Endothelial cell of umbilical vein (primary cell): ENCODE measurements around the gene PLSCR2. TPM values are rescaled to one million over a fixed set of nuclear protein-coding genes. Genes with fewer than 3 reads are reported as not detected.
"Not testable (repeated sequence)": the region's sequence is repeated elsewhere in the genome, so short reads cannot be mapped to it uniquely, and the experiment has no call there.

ENCODE experiments used
- BruUV-seq: library from RNA; stranded (reverse); fragments of 400-500 nt; replicated peaks from 2 replicates; lab custom pipeline; 2021; lab: Mats Ljungman, UMichigan
- CTCF ChIA-PET: fragments of 300-600, 350-600 bp; sonication (Branson Sonifier 250); formaldehyde crosslinking; loops from one replicate; lab custom pipeline; 2021; ENCODE audit warnings: antibody characterized with exemption, inconsistent platforms; lab: Charles Lee
- POLR2A ChIA-PET: fragments of 300-600, 350-600 bp; sonication (Branson Sonifier 250); formaldehyde crosslinking; loops from one replicate; lab custom pipeline; 2021; ENCODE audit warnings: antibody characterized with exemption, inconsistent platforms; lab: Charles Lee
- DNase-seq: peaks from one replicate; pipeline ENCODE4 v3.0.0-alpha.2; 2011; ENCODE audit warnings: low read depth, low spot score
- FAIRE-seq: peaks from 2 replicates; lab custom pipeline; 2011; peaks lifted over from hg19 to GRCh38; lab: Jason Lieb, UNC
- H2AFZ ChIP-seq: 2 replicates; pipeline ENCODE4 v1.6.0; 2012; ENCODE audit warnings: low read depth, low read length, control low read depth, inconsistent platforms
- H3K27ac ChIP-seq: 2 replicates; pipeline ENCODE4 v1.5.1; 2011; ENCODE audit warnings: low read depth, mild to moderate bottlenecking, control low read depth, low read length, moderate library complexity; ENCODE audit not compliant: insufficient read depth
- H3K27me3 ChIP-seq, 2 experiments: 2 replicates each; pipeline versions ENCODE4 v1.6.0 to v1.6.1; 2011; ENCODE audit warnings: low read length in 2 of 2, mixed read lengths in 1 of 2; ENCODE audit not compliant: control insufficient read depth in 2 of 2, insufficient read depth in 2 of 2
- H3K36me3 ChIP-seq, 2 experiments: 2 replicates in 1 of 2; 3 replicates in 1 of 2; pipeline ENCODE4 v1.5.1; 2011; ENCODE audit warnings: low read length in 2 of 2, mild to moderate bottlenecking in 1 of 2, moderate library complexity in 1 of 2; ENCODE audit not compliant: control insufficient read depth in 2 of 2, insufficient read depth in 2 of 2; ENCODE audit errors: extremely low read depth in 1 of 2
- H3K4me1 ChIP-seq: 3 replicates; pipeline ENCODE4 v1.5.1; 2011; ENCODE audit warnings: mild to moderate bottlenecking, low read length; ENCODE audit not compliant: control insufficient read depth, insufficient read depth; ENCODE audit errors: extremely low read depth
- H3K4me2 ChIP-seq: 2 replicates; pipeline ENCODE4 v1.6.1; 2011; ENCODE audit warnings: low read length, control low read depth, mixed read lengths; ENCODE audit not compliant: insufficient read depth
- H3K4me3 ChIP-seq, 3 experiments: fragments of 200-600 bp in 1 of 3; sonication (generic), shearing (Covaris generic) in 1 of 3; replicated peaks in 1 of 3; 2 replicates each; pipeline ENCODE4 v1.5.1; 2011 to 2016; ENCODE audit warnings: control low read depth in 3 of 3, low read length in 3 of 3, mild to moderate bottlenecking in 2 of 3, inconsistent platforms in 1 of 3, low read depth in 1 of 3, moderate library complexity in 1 of 3; ENCODE audit not compliant: insufficient read depth in 1 of 3
- H3K79me2 ChIP-seq: 2 replicates; pipeline ENCODE4 v1.6.0; 2012; ENCODE audit warnings: low read length, inconsistent platforms; ENCODE audit not compliant: control insufficient read depth, insufficient read depth
- H3K9ac ChIP-seq: replicated peaks from 2 replicates; pipeline ENCODE3; 2011; ENCODE audit warnings: low read length, control low read depth; ENCODE audit not compliant: insufficient read depth; ENCODE audit errors: extremely low read depth
- H3K9me1 ChIP-seq: replicated peaks from 3 replicates; pipeline ENCODE4 v1.6.0; 2011; ENCODE audit warnings: mild to moderate bottlenecking, low read length; ENCODE audit not compliant: control insufficient read depth, insufficient read depth; ENCODE audit errors: extremely low read depth
- H3K9me3 ChIP-seq: replicated peaks from 2 replicates; pipeline ENCODE4 v1.5.1; 2012; ENCODE audit warnings: low read length, inconsistent platforms; ENCODE audit not compliant: control insufficient read depth, insufficient read depth
- H4K20me1 ChIP-seq: replicated peaks from 2 replicates; pipeline ENCODE3; 2011; ENCODE audit warnings: mild to moderate bottlenecking, low read length; ENCODE audit not compliant: control insufficient read depth, insufficient read depth; ENCODE audit errors: extremely low read depth
- EZH2 ChIP-seq: IDR thresholded peaks from 2 replicates; pipeline ENCODE4 v1.6.1; 2012; ENCODE audit warnings: borderline replicate concordance, low read depth, mild to moderate bottlenecking, moderate library complexity, low read length, inconsistent platforms; ENCODE audit not compliant: severe bottlenecking
- FOS ChIP-seq: IDR thresholded peaks from 2 replicates; pipeline ENCODE4 v1.6.1; 2011; ENCODE audit warnings: mild to moderate bottlenecking, low read length, moderate library complexity, borderline replicate concordance; ENCODE audit not compliant: insufficient read depth
- GATA2 ChIP-seq: IDR thresholded peaks from 2 replicates; pipeline ENCODE4 v1.7.0; 2011; ENCODE audit warnings: low read depth, mild to moderate bottlenecking, moderate library complexity, mixed read lengths, low read length; ENCODE audit not compliant: insufficient read length, insufficient read depth
- JUN ChIP-seq: IDR thresholded peaks from 2 replicates; pipeline ENCODE4 v1.6.1; 2011; ENCODE audit warnings: borderline replicate concordance, low read depth; ENCODE audit not compliant: insufficient read length, insufficient read depth
- MYC ChIP-seq: IDR thresholded peaks from one replicate; pipeline ENCODE4 v1.6.1; 2011; ENCODE audit warnings: mild to moderate bottlenecking, low read depth, low read length
- POLR2A ChIP-seq: IDR thresholded peaks from 2 replicates; pipeline ENCODE4 v1.6.1; 2012; ENCODE audit warnings: low read depth, mild to moderate bottlenecking, control low read depth, low read length
- POLR2AphosphoS5 ChIP-seq: IDR thresholded peaks from 2 replicates; pipeline ENCODE4 v1.6.1; 2012; ENCODE audit warnings: low read depth, mild to moderate bottlenecking, control low read depth, low read length, moderate library complexity; ENCODE audit not compliant: insufficient read depth
- dilution Hi-C: fragments of 300-500 bp; cut with MboI; formaldehyde crosslinking; loops from one replicate; pipeline ENCODE4 v1.15.0; 2019; ENCODE audit warnings: low sequenced_read_pairs; ENCODE audit not compliant: extremely low pct_ligation_motif_present
- intact Hi-C: fragments of 100-400 bp; cut with micrococcal nuclease; formaldehyde crosslinking; loops from one replicate; pipeline ENCODE4 v1.10.0; 2022
- polyA plus RNA-seq, 4 experiments: library from polyadenylated mRNA; depleted of rRNA in 3 of 4; stranded (reverse) in 3 of 4; unstranded in 1 of 4; fragments of >200 nt; gene quantifications; 2 replicates each; pipeline versions ENCODE4 v1.2.1 to v1.2.3, GENCODE V29; 2011 to 2012; ENCODE audit warnings: missing spikeins in 1 of 4
- total RNA-seq: library from RNA; stranded (reverse); gene quantifications from 2 replicates; pipeline ENCODE4 v1.2.3, GENCODE V29; 2021
- TF ChIP-seq, protein P1 (sequence below), 2 donors: IDR thresholded peaks; 1 replicate in 1 of 2; 2 replicates in 1 of 2; pipeline ENCODE4 v1.5.1; 2011; ENCODE audit warnings: low read length in 2 of 2, mild to moderate bottlenecking in 2 of 2, moderate library complexity in 2 of 2, control low read depth in 1 of 2, inconsistent platforms in 1 of 2, low read depth in 1 of 2; ENCODE audit not compliant: insufficient read depth in 1 of 2; ENCODE audit errors: extremely low read depth in 1 of 2
- TF ChIP-seq, protein P2 (sequence below): IDR thresholded peaks from 2 replicates; pipeline ENCODE4 v1.6.1; 2011; ENCODE audit not compliant: insufficient read depth, insufficient read length

Gene PLSCR2
- total and polyA plus RNA-seq, 2 donors (not counting 3 experiments of a cell fraction or from before 2014, with no cell fraction given): not detected

DNA sequence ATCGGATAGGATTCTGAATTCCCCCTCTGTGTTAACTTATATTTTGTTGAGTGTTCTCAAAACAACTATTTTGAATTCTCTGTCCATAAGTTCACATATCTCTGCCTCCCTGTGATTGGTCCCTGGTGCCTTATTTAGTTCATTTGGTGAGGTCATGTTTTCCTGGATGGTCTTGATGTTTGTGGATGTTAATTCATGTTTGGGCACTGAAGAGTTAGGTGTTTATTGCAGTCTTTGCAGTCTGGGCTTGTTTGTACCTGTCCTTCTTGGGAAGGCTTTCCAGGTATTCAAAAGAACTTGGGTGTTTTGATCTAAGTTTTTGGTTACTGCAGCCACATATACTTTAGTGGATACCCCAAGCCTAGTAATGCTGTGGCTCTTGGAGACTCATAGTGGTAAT lies 23.3 kb downstream of the PLSCR2 start:
- Histone ChIP-seq H3K79me2 (no peaks in the 10 kb centered on the region), H4K20me1 (no peaks in the 10 kb centered on the region), H3K36me3 (no peaks in the 10 kb centered on the region), H3K4me2 (no peak overlapping the region), H3K9ac (no peak overlapping the region), H3K27me3 (no peaks in the 10 kb centered on the region), H3K9me1 (no peaks in the 10 kb centered on the region), H3K9me3 (no peaks in the 10 kb centered on the region), H3K27ac (no peak overlapping the region), H3K4me1 (no peaks in the 10 kb centered on the region), H2AFZ (no peak overlapping the region), H3K4me3 (no peak overlapping the region)
- CTCF ChIA-PET: no interaction called here
- no TSS peak for BruUV-seq
- FAIRE-seq (no peak), DNase-seq (no peak)
- TF ChIP-seq EZH2: no peak
- no peak for TF ChIP-seq GATA2
- no peak for TF ChIP-seq JUN
- no peak for TF ChIP-seq FOS
- TF ChIP-seq, protein P1, sequence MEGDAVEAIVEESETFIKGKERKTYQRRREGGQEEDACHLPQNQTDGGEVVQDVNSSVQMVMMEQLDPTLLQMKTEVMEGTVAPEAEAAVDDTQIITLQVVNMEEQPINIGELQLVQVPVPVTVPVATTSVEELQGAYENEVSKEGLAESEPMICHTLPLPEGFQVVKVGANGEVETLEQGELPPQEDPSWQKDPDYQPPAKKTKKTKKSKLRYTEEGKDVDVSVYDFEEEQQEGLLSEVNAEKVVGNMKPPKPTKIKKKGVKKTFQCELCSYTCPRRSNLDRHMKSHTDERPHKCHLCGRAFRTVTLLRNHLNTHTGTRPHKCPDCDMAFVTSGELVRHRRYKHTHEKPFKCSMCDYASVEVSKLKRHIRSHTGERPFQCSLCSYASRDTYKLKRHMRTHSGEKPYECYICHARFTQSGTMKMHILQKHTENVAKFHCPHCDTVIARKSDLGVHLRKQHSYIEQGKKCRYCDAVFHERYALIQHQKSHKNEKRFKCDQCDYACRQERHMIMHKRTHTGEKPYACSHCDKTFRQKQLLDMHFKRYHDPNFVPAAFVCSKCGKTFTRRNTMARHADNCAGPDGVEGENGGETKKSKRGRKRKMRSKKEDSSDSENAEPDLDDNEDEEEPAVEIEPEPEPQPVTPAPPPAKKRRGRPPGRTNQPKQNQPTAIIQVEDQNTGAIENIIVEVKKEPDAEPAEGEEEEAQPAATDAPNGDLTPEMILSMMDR (IDR thresholded peaks at IDR 0.05; ENCODE audit: extremely low read depth in 1 of 2, insufficient read depth in 1 of 2, low read depth in 1 of 2, low read length in 2 of 2): no peak
- TF ChIP-seq, protein P2, sequence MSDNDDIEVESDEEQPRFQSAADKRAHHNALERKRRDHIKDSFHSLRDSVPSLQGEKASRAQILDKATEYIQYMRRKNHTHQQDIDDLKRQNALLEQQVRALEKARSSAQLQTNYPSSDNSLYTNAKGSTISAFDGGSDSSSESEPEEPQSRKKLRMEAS: no peak
- TF ChIP-seq MYC: no peak
- no peak for TF ChIP-seq POLR2AphosphoS5
- TF ChIP-seq POLR2A: no peak
- intact Hi-C loops: no loop called here
- POLR2A ChIA-PET: no interaction called here
- dilution Hi-C loops: no loop called here

DNA sequence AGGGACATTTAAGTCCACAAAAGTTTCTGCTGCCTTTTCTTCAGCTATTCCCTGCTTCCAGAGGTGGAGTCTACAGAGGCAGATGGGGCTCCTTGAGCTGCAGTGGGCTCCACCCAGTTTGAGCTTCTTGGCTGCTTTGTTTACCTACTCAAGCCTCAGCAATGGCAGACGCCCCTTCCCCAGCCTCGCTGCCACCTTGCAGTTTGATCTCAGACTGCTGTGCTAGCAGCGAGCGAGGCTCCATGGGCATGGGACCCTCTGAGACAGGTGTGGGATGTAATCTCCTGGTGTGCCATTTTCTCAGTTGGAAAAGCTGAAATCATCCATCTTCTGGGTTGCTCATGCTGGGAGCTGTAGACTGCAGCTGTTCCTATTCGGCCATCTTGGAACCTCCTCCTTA lies 29.1 kb downstream of the PLSCR2 start:
- H4K20me1 ChIP-seq, H3K4me2 ChIP-seq, FAIRE-seq, H3K27ac ChIP-seq, H3K27me3 ChIP-seq, H3K9me1 ChIP-seq, H3K79me2 ChIP-seq, DNase-seq, intact Hi-C loops, H3K36me3 ChIP-seq, BruUV-seq, H3K4me3 ChIP-seq, dilution Hi-C loops, H2AFZ ChIP-seq, CTCF ChIA-PET, H3K9ac ChIP-seq, H3K4me1 ChIP-seq, H3K9me3 ChIP-seq, POLR2A ChIA-PET: not testable (repeated sequence)
